ENCODE measurements around the gene CAMKV. TPM values are rescaled to one million over a fixed set of nuclear protein-coding genes. Genes with fewer than 3 reads are reported as not detected.

The CAMKV gene
- total RNA-seq, 2 donors from 2014 or later = not detected

GRCh38 chr3:49882166-49882565 lies 12.5 kb upstream of the CAMKV start:
- no peaks in the 10 kb centered on the region for H3K27me3 ChIP-seq
- ATAC-seq (no peak), DNase-seq (no peak)
- H3K9me3 ChIP-seq = no peaks in the 10 kb centered on the region
- 28 to 55% methylated on average over 4 to 6 of the region's 6 CpGs for WGBS, 2 donors
- TF ChIP-seq, protein P1, sequence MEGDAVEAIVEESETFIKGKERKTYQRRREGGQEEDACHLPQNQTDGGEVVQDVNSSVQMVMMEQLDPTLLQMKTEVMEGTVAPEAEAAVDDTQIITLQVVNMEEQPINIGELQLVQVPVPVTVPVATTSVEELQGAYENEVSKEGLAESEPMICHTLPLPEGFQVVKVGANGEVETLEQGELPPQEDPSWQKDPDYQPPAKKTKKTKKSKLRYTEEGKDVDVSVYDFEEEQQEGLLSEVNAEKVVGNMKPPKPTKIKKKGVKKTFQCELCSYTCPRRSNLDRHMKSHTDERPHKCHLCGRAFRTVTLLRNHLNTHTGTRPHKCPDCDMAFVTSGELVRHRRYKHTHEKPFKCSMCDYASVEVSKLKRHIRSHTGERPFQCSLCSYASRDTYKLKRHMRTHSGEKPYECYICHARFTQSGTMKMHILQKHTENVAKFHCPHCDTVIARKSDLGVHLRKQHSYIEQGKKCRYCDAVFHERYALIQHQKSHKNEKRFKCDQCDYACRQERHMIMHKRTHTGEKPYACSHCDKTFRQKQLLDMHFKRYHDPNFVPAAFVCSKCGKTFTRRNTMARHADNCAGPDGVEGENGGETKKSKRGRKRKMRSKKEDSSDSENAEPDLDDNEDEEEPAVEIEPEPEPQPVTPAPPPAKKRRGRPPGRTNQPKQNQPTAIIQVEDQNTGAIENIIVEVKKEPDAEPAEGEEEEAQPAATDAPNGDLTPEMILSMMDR (IDR thresholded peaks at IDR 0.05) = no peak
- no peak for TF ChIP-seq POLR2A (IDR thresholded peaks at IDR 0.05)
- H3K4me3 ChIP-seq = no peak overlapping the region
- H3K36me3 ChIP-seq (replicated peaks in 1 of 2; ENCODE audit: insufficient read depth in 1 of 2, low read depth in 2 of 2) = no peaks in the 10 kb centered on the region
- intact Hi-C loops (cut with DNase I) = no loop called here
- H3K4me1 ChIP-seq = no peaks in the 10 kb centered on the region
- H3K27ac ChIP-seq = no peak overlapping the region

- H3K4me3 ChIP-seq = no peak overlapping the region
- TF ChIP-seq, protein P1 (IDR thresholded peaks at IDR 0.05) = no peak
- TF ChIP-seq POLR2A (IDR thresholded peaks at IDR 0.05) = no peak
- H3K27ac ChIP-seq = no peak overlapping the region
- H3K4me1 ChIP-seq = no peaks in the 10 kb centered on the region
- ATAC-seq = no peak
- no peaks in the 10 kb centered on the region for H3K9me3 ChIP-seq
- no peaks in the 10 kb centered on the region for H3K36me3 ChIP-seq (replicated peaks in 1 of 2; ENCODE audit: insufficient read depth in 1 of 2, low read depth in 2 of 2)
- DNase-seq = no peak
- H3K27me3 ChIP-seq = no peaks in the 10 kb centered on the region
- intact Hi-C loops (cut with DNase I) = no loop called here
- 54 to 60% methylated on average over 6 of the region's 6 CpGs for WGBS, 2 donors
Measured at GRCh38 chr3:49880581-49881315, 11.0 kb upstream of the CAMKV start.

DNA sequence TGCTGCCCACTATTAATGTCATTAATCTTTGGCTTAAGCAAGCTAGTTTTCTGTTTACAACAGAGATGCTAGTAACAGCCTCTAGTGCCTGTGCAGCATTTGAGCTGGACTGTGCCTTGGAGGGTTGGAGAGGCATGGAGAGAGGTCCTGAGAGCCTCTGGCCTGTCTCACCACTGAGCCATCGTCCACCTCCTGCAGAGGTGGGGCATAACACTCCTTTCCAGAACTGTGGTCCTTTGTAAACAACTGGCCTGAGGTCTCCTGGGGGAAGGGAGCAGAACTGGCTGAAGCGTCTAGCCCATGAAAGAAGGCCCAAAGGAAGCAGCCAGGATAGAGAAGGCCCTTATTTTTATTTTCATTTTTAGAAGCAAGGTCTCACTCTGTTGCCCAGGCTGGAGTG lies 10.0 kb upstream of the CAMKV start:
- TF ChIP-seq POLR2A (IDR thresholded peaks at IDR 0.05) = no peak
- TF ChIP-seq, protein P1 (IDR thresholded peaks at IDR 0.05) = no peak
- 69 to 77% methylated on average over 2 of the region's 2 CpGs for WGBS, 2 donors
- H3K27me3 ChIP-seq = no peaks in the 10 kb centered on the region
- no peak overlapping the region for H3K27ac ChIP-seq
- H3K4me1 ChIP-seq = no peaks in the 10 kb centered on the region
- no peaks in the 10 kb centered on the region for H3K36me3 ChIP-seq (replicated peaks in 1 of 2; ENCODE audit: insufficient read depth in 1 of 2, low read depth in 2 of 2)
- H3K9me3 ChIP-seq = no peaks in the 10 kb centered on the region
- ATAC-seq = no peak
- no peak overlapping the region for H3K4me3 ChIP-seq
- intact Hi-C loops (cut with DNase I) = no loop called here
- no peak for DNase-seq

GRCh38 chr3:49878686-49879085 lies 9.0 kb upstream of the CAMKV start:
- Histone ChIP-seq H3K4me3 (no peak overlapping the region), H3K4me1 (no peaks in the 10 kb centered on the region), H3K9me3 (no peaks in the 10 kb centered on the region), H3K27me3 (no peaks in the 10 kb centered on the region), H3K27ac (no peak overlapping the region), H3K36me3 (replicated peaks in 1 of 2; ENCODE audit: insufficient read depth in 1 of 2, low read depth in 2 of 2) (no peaks in the 10 kb centered on the region)
- TF ChIP-seq POLR2A (IDR thresholded peaks at IDR 0.05) = no peak
- TF ChIP-seq, protein P1 (IDR thresholded peaks at IDR 0.05) = no peak
- no peak for DNase-seq
- intact Hi-C loops (cut with DNase I) = no loop called here
- no peak for ATAC-seq

- intact Hi-C loops (cut with DNase I) = no loop called here
- no peaks in the 10 kb centered on the region for H3K27me3 ChIP-seq
- no peaks in the 10 kb centered on the region for H3K4me1 ChIP-seq
- 80 to 90% methylated on average over 2 of the region's 2 CpGs for WGBS, 2 donors
- no peaks in the 10 kb centered on the region for H3K36me3 ChIP-seq (replicated peaks in 1 of 2; ENCODE audit: insufficient read depth in 1 of 2, low read depth in 2 of 2)
- H3K27ac ChIP-seq = no peak overlapping the region
- DNase-seq (no peak), ATAC-seq (no peak)
- H3K4me3 ChIP-seq = no peak overlapping the region
- H3K9me3 ChIP-seq = no peaks in the 10 kb centered on the region
- no peak for TF ChIP-seq POLR2A (IDR thresholded peaks at IDR 0.05)
- TF ChIP-seq, protein P1 (IDR thresholded peaks at IDR 0.05) = no peak
Measured at GRCh38 chr3:49877716-49878115, 8.0 kb upstream of the CAMKV start.

All from body of pancreas (tissue), 4 donors.